GM12891 (cell line): ENCODE results near the gene GUCA2B.

Source experiments
- POLR2A ChIP-seq: IDR thresholded peaks from 2 replicates; pipeline ENCODE4 v1.6.1; 2011; ENCODE audit warnings: low read depth, low read length, control low read depth
- POLR2AphosphoS5 ChIP-seq: IDR thresholded peaks from 2 replicates; pipeline ENCODE4 v1.6.1; 2011; ENCODE audit warnings: low read depth, low read length, control low read depth
- POU2F2 ChIP-seq: IDR thresholded peaks from 2 replicates; pipeline ENCODE4 v1.6.1; 2011; ENCODE audit warnings: low read depth, mild to moderate bottlenecking, control low read depth, low read length, moderate library complexity
- SPI1 ChIP-seq: IDR thresholded peaks from 2 replicates; pipeline ENCODE4 v1.6.1; 2011; ENCODE audit warnings: low read depth, low read length, control low read depth
- TAF1 ChIP-seq: IDR thresholded peaks from 2 replicates; pipeline ENCODE4 v1.6.1; 2011; ENCODE audit warnings: low read depth, low read length, control low read depth

DNA sequence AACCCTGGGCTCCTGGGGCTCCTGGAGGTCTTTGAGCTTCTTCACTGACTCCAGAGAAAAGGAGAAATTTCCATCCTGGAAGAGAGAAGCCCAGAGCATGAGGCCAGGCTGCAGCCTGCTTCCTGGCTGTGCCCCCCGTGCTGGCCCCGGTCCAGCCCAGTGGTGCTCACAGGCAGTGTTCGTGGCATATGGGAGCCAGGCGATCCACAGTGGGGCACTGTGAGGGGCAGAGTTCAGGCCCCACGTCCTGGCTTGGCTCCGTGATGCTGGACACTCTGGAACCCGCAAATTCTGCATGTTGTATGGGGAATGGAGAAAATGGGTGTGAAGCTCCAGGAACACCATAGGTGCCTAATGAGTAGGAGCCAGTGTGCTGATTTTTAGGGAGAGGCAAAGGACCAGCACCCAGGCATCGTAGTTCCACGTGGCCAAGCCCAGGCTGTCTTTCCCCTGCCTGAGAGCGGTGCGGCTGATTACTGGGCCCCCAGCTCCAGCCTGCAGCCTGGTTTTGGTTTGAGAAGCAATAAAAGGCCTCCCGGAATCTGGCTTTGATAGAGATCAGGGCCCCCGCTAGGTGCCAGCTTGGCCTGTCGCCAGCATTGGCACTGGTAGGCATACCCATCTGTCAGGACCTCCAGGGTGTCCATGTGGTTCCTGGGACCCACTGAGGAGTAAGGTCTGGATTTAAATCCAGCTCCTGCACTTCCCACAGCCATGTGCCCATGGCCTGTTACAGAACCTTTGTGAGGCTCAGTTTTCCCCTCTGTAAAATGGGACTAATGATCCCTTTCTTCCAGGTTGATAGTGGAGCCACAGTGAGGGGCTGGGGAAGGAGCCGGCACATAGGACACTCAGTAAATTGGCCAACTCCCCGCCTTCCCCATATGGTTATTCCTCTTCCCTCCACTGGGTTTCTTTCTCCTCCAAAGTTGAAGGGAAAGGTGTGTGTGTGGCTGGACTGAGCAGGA is 10.6 kb downstream of the GUCA2B start:
- TF ChIP-seq POLR2AphosphoS5 (no peak), TAF1 (no peak), POLR2A (no peak), POU2F2 (no peak), SPI1 (no peak)
